Endothelial cell of umbilical vein (primary cell): ENCODE data around the gene THTPA. TPM values are rescaled to one million over a fixed set of nuclear protein-coding genes. Genes with fewer than 3 reads are reported as not detected.

Source experiments
- BruUV-seq: library from RNA; stranded (reverse); fragments of 400-500 nt; replicated peaks from 2 replicates; lab custom pipeline; 2021; lab: Mats Ljungman, UMichigan
- CTCF ChIA-PET: fragments of 300-600, 350-600 bp; sonication (Branson Sonifier 250); formaldehyde crosslinking; loops from one replicate; lab custom pipeline; 2021; ENCODE audit warnings: antibody characterized with exemption, inconsistent platforms; lab: Charles Lee
- POLR2A ChIA-PET: fragments of 300-600, 350-600 bp; sonication (Branson Sonifier 250); formaldehyde crosslinking; loops from one replicate; lab custom pipeline; 2021; ENCODE audit warnings: antibody characterized with exemption, inconsistent platforms; lab: Charles Lee
- DNase-seq: peaks from one replicate; pipeline ENCODE4 v3.0.0-alpha.2; 2011; ENCODE audit warnings: low read depth, low spot score
- FAIRE-seq: peaks from 2 replicates; lab custom pipeline; 2011; peaks lifted over from hg19 to GRCh38; lab: Jason Lieb, UNC
- H2AFZ ChIP-seq: 2 replicates; pipeline ENCODE4 v1.6.0; 2012; ENCODE audit warnings: low read depth, low read length, control low read depth, inconsistent platforms
- H3K27ac ChIP-seq: 2 replicates; pipeline ENCODE4 v1.5.1; 2011; ENCODE audit warnings: low read depth, mild to moderate bottlenecking, control low read depth, low read length, moderate library complexity; ENCODE audit not compliant: insufficient read depth
- H3K27me3 ChIP-seq, 2 experiments: 2 replicates each; pipeline versions ENCODE4 v1.6.0 to v1.6.1; 2011; ENCODE audit warnings: low read length in 2 of 2, mixed read lengths in 1 of 2; ENCODE audit not compliant: control insufficient read depth in 2 of 2, insufficient read depth in 2 of 2
- H3K36me3 ChIP-seq, 2 experiments: 2 replicates in 1 of 2; 3 replicates in 1 of 2; pipeline ENCODE4 v1.5.1; 2011; ENCODE audit warnings: low read length in 2 of 2, mild to moderate bottlenecking in 1 of 2, moderate library complexity in 1 of 2; ENCODE audit not compliant: control insufficient read depth in 2 of 2, insufficient read depth in 2 of 2; ENCODE audit errors: extremely low read depth in 1 of 2
- H3K4me1 ChIP-seq: 3 replicates; pipeline ENCODE4 v1.5.1; 2011; ENCODE audit warnings: mild to moderate bottlenecking, low read length; ENCODE audit not compliant: control insufficient read depth, insufficient read depth; ENCODE audit errors: extremely low read depth
- H3K4me2 ChIP-seq: 2 replicates; pipeline ENCODE4 v1.6.1; 2011; ENCODE audit warnings: low read length, control low read depth, mixed read lengths; ENCODE audit not compliant: insufficient read depth
- H3K4me3 ChIP-seq, 3 experiments: fragments of 200-600 bp in 1 of 3; sonication (generic), shearing (Covaris generic) in 1 of 3; replicated peaks in 1 of 3; 2 replicates each; pipeline ENCODE4 v1.5.1; 2011 to 2016; ENCODE audit warnings: control low read depth in 3 of 3, low read length in 3 of 3, mild to moderate bottlenecking in 2 of 3, inconsistent platforms in 1 of 3, low read depth in 1 of 3, moderate library complexity in 1 of 3; ENCODE audit not compliant: insufficient read depth in 1 of 3
- H3K79me2 ChIP-seq: 2 replicates; pipeline ENCODE4 v1.6.0; 2012; ENCODE audit warnings: low read length, inconsistent platforms; ENCODE audit not compliant: control insufficient read depth, insufficient read depth
- H3K9ac ChIP-seq: replicated peaks from 2 replicates; pipeline ENCODE3; 2011; ENCODE audit warnings: low read length, control low read depth; ENCODE audit not compliant: insufficient read depth; ENCODE audit errors: extremely low read depth
- H3K9me1 ChIP-seq: replicated peaks from 3 replicates; pipeline ENCODE4 v1.6.0; 2011; ENCODE audit warnings: mild to moderate bottlenecking, low read length; ENCODE audit not compliant: control insufficient read depth, insufficient read depth; ENCODE audit errors: extremely low read depth
- H3K9me3 ChIP-seq: replicated peaks from 2 replicates; pipeline ENCODE4 v1.5.1; 2012; ENCODE audit warnings: low read length, inconsistent platforms; ENCODE audit not compliant: control insufficient read depth, insufficient read depth
- H4K20me1 ChIP-seq: replicated peaks from 2 replicates; pipeline ENCODE3; 2011; ENCODE audit warnings: mild to moderate bottlenecking, low read length; ENCODE audit not compliant: control insufficient read depth, insufficient read depth; ENCODE audit errors: extremely low read depth
- CTCF ChIP-seq, 2 donors: IDR thresholded peaks; 1 replicate in 1 of 2; 2 replicates in 1 of 2; pipeline ENCODE4 v1.5.1; 2011; ENCODE audit warnings: low read length in 2 of 2, mild to moderate bottlenecking in 2 of 2, moderate library complexity in 2 of 2, control low read depth in 1 of 2, inconsistent platforms in 1 of 2, low read depth in 1 of 2; ENCODE audit not compliant: insufficient read depth in 1 of 2; ENCODE audit errors: extremely low read depth in 1 of 2
- EZH2 ChIP-seq: IDR thresholded peaks from 2 replicates; pipeline ENCODE4 v1.6.1; 2012; ENCODE audit warnings: borderline replicate concordance, low read depth, mild to moderate bottlenecking, moderate library complexity, low read length, inconsistent platforms; ENCODE audit not compliant: severe bottlenecking
- FOS ChIP-seq: IDR thresholded peaks from 2 replicates; pipeline ENCODE4 v1.6.1; 2011; ENCODE audit warnings: mild to moderate bottlenecking, low read length, moderate library complexity, borderline replicate concordance; ENCODE audit not compliant: insufficient read depth
- JUN ChIP-seq: IDR thresholded peaks from 2 replicates; pipeline ENCODE4 v1.6.1; 2011; ENCODE audit warnings: borderline replicate concordance, low read depth; ENCODE audit not compliant: insufficient read length, insufficient read depth
- MAX ChIP-seq: IDR thresholded peaks from 2 replicates; pipeline ENCODE4 v1.6.1; 2011; ENCODE audit not compliant: insufficient read depth, insufficient read length
- MYC ChIP-seq: IDR thresholded peaks from one replicate; pipeline ENCODE4 v1.6.1; 2011; ENCODE audit warnings: mild to moderate bottlenecking, low read depth, low read length
- POLR2A ChIP-seq: IDR thresholded peaks from 2 replicates; pipeline ENCODE4 v1.6.1; 2012; ENCODE audit warnings: low read depth, mild to moderate bottlenecking, control low read depth, low read length
- POLR2AphosphoS5 ChIP-seq: IDR thresholded peaks from 2 replicates; pipeline ENCODE4 v1.6.1; 2012; ENCODE audit warnings: low read depth, mild to moderate bottlenecking, control low read depth, low read length, moderate library complexity; ENCODE audit not compliant: insufficient read depth
- dilution Hi-C: fragments of 300-500 bp; cut with MboI; formaldehyde crosslinking; loops from one replicate; pipeline ENCODE4 v1.15.0; 2019; ENCODE audit warnings: low sequenced_read_pairs; ENCODE audit not compliant: extremely low pct_ligation_motif_present
- intact Hi-C: fragments of 100-400 bp; cut with micrococcal nuclease; formaldehyde crosslinking; loops from one replicate; pipeline ENCODE4 v1.10.0; 2022
- polyA plus RNA-seq, 4 experiments: library from polyadenylated mRNA; depleted of rRNA in 3 of 4; stranded (reverse) in 3 of 4; unstranded in 1 of 4; fragments of >200 nt; gene quantifications; 2 replicates each; pipeline versions ENCODE4 v1.2.1 to v1.2.3, GENCODE V29; 2011 to 2012; ENCODE audit warnings: missing spikeins in 1 of 4
- total RNA-seq: library from RNA; stranded (reverse); gene quantifications from 2 replicates; pipeline ENCODE4 v1.2.3, GENCODE V29; 2021

The THTPA gene
- total and polyA plus RNA-seq, 2 donors (not counting 3 experiments of a cell fraction or from before 2014, with no cell fraction given) = 10.8 to 12.5 TPM

DNA sequence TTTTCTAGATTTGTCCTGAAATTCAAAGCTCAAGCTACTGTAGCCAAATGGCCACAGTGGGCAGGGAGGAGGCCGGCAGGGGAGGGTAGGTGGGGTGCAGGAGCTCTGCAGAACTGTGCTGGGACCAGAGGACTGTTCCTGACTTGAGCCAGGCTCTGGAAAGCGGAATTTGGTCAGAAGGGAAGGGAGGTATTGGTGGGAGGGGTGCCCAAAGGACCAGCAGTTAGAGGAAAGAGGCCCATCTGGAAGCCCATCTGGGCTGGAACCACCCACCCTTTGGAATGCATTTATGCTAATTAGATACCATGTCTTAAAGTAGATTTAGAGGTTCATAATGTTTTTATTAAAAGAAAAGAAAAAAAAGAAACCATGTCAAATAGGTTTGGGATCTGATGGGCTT lies 47.0 kb downstream of the THTPA start:
- CTCF ChIA-PET = interaction anchor here (1.0 kb wide), 1 partner anchor 14 kb away, joined by 3 read pairs; no protein-coding TSS in a partner anchor
- H3K27ac ChIP-seq = no peak overlapping the region
- intact Hi-C loops = no loop called here
- dilution Hi-C loops = no loop called here
- FAIRE-seq (no peak), DNase-seq (no peak)
- H3K27me3 ChIP-seq = no peaks in the 10 kb centered on the region
- no peak overlapping the region for H2AFZ ChIP-seq
- H3K4me1 ChIP-seq = no peaks in the 10 kb centered on the region
- no peaks in the 10 kb centered on the region for H4K20me1 ChIP-seq
- H3K79me2 ChIP-seq = no peaks in the 10 kb centered on the region
- no TSS peak for BruUV-seq
- H3K4me3 ChIP-seq = no peak overlapping the region
- no peaks in the 10 kb centered on the region for H3K9me1 ChIP-seq
- POLR2A ChIA-PET = no interaction called here
- no peaks in the 10 kb centered on the region for H3K9me3 ChIP-seq
- no peak overlapping the region for H3K4me2 ChIP-seq
- TF ChIP-seq POLR2AphosphoS5 (no peak), MYC (no peak)
- no peaks in the 10 kb centered on the region for H3K36me3 ChIP-seq
- H3K9ac ChIP-seq = no peak overlapping the region

GRCh38 chr14:23604148-23604547 lies 48.1 kb downstream of the THTPA start:
- no peaks in the 10 kb centered on the region for H4K20me1 ChIP-seq
- intact Hi-C loops = no loop called here

More at GRCh38 chr14:23604148-23604547, 48.1 kb downstream of the THTPA start:
- DNase-seq = no peak
- ChIA-PET POLR2A (no interaction called here), CTCF (no interaction called here)
- Histone ChIP-seq H3K36me3 (no peaks in the 10 kb centered on the region), H3K4me3 (no peak overlapping the region), H3K27me3 (no peaks in the 10 kb centered on the region), H3K9ac (no peak overlapping the region), H3K27ac (no peak overlapping the region), H3K4me2 (no peak overlapping the region), H3K4me1 (no peaks in the 10 kb centered on the region), H3K79me2 (no peaks in the 10 kb centered on the region), H3K9me1 (no peaks in the 10 kb centered on the region), H2AFZ (no peak overlapping the region), H3K9me3 (no peaks in the 10 kb centered on the region)
- dilution Hi-C loops = no loop called here
- no peak for FAIRE-seq
- TF ChIP-seq MAX (no peak), MYC (no peak), POLR2AphosphoS5 (no peak), FOS (no peak), POLR2A (no peak), EZH2 (no peak), CTCF (IDR thresholded peaks at IDR 0.05; ENCODE audit: extremely low read depth in 1 of 2, insufficient read depth in 1 of 2, low read depth in 1 of 2, low read length in 2 of 2) (no peak), JUN (no peak)
- no TSS peak for BruUV-seq
